ENCODE measurements around the gene WWP2.

DNA sequence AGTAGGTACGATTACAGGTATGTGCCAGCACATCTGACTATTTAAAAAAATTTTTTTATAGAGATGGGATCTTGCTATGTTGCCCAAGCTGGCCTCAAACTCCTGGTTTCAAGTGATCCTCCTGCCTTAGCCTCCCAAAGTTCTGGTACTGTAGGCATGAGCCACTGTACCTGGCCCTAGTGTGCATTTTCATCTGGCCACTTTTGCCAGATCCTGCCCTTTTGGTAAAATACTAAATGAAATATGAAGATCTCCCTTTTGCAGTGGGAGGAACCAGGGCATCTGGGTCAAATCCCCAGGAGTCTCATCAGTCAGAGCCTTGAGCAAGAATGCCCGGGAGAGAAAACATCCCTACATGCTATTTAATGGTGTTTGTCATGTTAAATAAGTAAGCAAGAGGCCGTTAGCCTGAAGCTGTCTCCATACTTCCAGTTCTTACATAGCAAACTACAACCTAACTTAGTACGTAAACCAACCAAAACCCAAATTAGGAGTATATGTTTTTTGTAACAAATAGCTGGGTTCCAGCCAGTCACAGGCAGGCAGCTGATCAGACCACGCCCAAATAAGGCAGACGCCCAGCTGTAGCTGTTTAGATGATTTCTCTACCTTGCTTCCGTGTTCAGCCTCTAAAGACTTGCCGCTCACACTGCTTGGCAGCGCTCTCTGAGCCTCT lies 142.5 kb downstream of the WWP2 start:
- TF ChIP-seq, protein P1, sequence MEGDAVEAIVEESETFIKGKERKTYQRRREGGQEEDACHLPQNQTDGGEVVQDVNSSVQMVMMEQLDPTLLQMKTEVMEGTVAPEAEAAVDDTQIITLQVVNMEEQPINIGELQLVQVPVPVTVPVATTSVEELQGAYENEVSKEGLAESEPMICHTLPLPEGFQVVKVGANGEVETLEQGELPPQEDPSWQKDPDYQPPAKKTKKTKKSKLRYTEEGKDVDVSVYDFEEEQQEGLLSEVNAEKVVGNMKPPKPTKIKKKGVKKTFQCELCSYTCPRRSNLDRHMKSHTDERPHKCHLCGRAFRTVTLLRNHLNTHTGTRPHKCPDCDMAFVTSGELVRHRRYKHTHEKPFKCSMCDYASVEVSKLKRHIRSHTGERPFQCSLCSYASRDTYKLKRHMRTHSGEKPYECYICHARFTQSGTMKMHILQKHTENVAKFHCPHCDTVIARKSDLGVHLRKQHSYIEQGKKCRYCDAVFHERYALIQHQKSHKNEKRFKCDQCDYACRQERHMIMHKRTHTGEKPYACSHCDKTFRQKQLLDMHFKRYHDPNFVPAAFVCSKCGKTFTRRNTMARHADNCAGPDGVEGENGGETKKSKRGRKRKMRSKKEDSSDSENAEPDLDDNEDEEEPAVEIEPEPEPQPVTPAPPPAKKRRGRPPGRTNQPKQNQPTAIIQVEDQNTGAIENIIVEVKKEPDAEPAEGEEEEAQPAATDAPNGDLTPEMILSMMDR (conservative IDR thresholded peaks at IDR 0.05; ENCODE audit: low read length): no peak
- no peak for TF ChIP-seq EZH2phosphoT487 (IDR thresholded peaks at IDR 0.05; ENCODE audit: borderline replicate concordance)
